Upper lobe of right lung (tissue), 1 donor: ENCODE results near the gene LEMD1. TPM values are rescaled to one million over a fixed set of nuclear protein-coding genes. Genes with fewer than 3 reads are reported as not detected.

Experiments
- ATAC-seq: fragments of 200-7000 bp; cut with Tn5 transposase; one replicate; pipeline ENCODE4 v1.9.1; 2020; ENCODE audit warnings: mild to moderate bottlenecking, moderate library complexity
- DNase-seq: peaks from one replicate; pipeline ENCODE4 v3.0.0-alpha.2; 2020
- H3K27ac ChIP-seq: fragments of 200-600 bp; one replicate; pipeline ENCODE4 v1.8.0; 2022
- H3K27me3 ChIP-seq: fragments of 200-600 bp; one replicate; pipeline ENCODE4 v1.8.0; 2022; ENCODE audit warnings: mild to moderate bottlenecking
- H3K36me3 ChIP-seq: fragments of 200-600 bp; one replicate; pipeline ENCODE4 v1.8.0; 2022
- H3K4me1 ChIP-seq: fragments of 200-600 bp; one replicate; pipeline ENCODE4 v1.8.0; 2022
- H3K4me3 ChIP-seq: fragments of 200-600 bp; one replicate; pipeline ENCODE4 v1.8.0; 2022; ENCODE audit warnings: mild to moderate bottlenecking
- H3K9me3 ChIP-seq: fragments of 200-600 bp; one replicate; pipeline ENCODE4 v1.8.0; 2022
- CTCF ChIP-seq: fragments of 200-600 bp; IDR thresholded peaks from one replicate; pipeline ENCODE4 v1.8.0; 2022; ENCODE audit warnings: antibody characterized with exemption
- intact Hi-C: fragments of 100-400 bp; cut with DNase I; formaldehyde crosslinking; loops from one replicate; pipeline ENCODE4 v1.11.0; 2022
- total RNA-seq: library from RNA; stranded (reverse); fragmentation: NEBNext Ultra II Directional; extraction: Animal tissue kit (Norgen Biotek cat#: 25700); gene quantifications from one replicate; pipeline ENCODE4 v1.2.1, GENCODE V29; 2021
- donor health status: DM: no; HTN: yes; CAD: no; lungs with severe emphysema.

The LEMD1 gene
- total RNA-seq, 1 donor from 2014 or later, result 2.1 TPM

DNA sequence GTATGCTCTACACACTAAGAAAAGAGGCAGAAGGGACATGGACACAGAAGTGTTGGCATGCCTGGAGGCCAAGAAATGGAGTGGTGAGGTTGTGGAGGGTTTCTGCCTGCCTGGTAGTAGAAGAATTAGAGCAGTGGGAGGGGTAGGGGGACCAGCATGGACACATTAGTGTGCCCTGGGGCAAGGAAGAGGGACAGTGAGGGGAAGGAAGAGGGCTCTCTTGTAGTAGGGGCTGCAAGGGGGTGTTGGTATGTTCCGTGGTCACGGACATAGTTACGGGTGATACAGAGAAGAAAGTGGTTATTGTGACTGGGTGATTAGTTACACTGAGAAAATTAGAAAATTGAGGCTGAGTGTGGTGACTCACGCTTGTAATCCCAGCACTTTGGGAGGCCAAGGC is 23.3 kb downstream of the LEMD1 start:
- no peak for TF ChIP-seq CTCF
- intact Hi-C loops, result loop anchor here (10.0 kb wide), 1 partner anchor 86 kb away; no protein-coding TSS in a partner anchor
- DNase-seq (no peak), ATAC-seq (no peak)
- Histone ChIP-seq H3K9me3 (no peaks in the 10 kb centered on the region), H3K27me3 (no peaks in the 10 kb centered on the region), H3K27ac (no peak overlapping the region), H3K4me1 (no peaks in the 10 kb centered on the region), H3K36me3 (no peaks in the 10 kb centered on the region), H3K4me3 (no peak overlapping the region)

DNA sequence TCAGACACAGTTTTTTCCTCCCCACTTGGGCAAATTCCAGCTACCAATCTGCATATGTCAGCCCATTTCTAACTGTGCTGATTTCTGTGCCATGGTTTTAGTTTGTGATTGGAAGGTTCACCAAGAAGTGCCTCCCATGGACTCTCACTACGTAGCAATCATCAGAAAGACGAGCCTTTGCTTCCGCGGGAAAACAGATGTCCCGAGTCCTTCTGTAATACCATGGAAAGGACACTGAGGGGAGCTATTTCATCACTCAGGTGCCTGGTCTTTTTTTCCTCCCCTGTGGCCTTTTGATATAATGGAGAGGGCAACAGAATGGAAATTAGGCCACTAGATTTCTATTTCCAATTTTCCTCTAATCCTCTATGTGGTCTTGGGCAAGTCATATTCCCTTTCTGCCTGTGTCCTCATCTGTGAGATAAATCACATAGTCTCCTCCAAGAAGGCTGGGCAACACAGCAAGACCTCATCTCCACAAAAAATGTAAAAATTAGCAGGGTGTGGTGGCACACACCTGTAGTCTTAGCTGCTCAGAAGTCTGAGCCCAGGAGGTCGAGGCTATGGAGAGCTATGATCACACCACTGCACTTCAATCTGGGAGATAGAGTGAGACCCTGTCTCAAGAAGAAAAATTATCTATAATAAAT is 24.8 kb downstream of the LEMD1 start:
- intact Hi-C loops, result loop anchor here (10.0 kb wide), 1 partner anchor 88 kb away; no protein-coding TSS in a partner anchor

DNA sequence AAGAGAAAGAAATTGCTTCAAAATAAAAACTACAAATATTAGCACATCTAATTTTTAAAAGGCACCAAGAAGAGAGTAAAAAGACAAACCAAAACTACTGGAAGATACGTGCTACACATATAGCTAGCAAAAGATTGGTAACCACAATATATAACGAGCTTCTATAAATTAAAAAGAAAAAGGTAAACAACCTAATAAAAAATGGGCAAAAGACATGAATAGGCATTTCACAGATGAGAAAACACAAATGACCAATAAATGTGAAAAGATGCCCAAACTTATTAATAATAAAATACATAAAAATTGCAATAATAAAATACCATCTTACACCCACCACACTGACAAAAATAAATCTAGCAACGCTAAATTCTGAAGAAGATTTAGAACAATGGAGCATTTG is 26.2 kb downstream of the LEMD1 start:
- peaks cover 11% of the 10 kb centered on the region for H3K27me3 ChIP-seq
- H3K9me3 ChIP-seq, result no peaks in the 10 kb centered on the region
- H3K4me3 ChIP-seq, result no peak overlapping the region
- H3K27ac ChIP-seq, result no peak overlapping the region
- H3K36me3 ChIP-seq, result no peaks in the 10 kb centered on the region
- DNase-seq (no peak), ATAC-seq (no peak)
- no peak for TF ChIP-seq CTCF
- no peaks in the 10 kb centered on the region for H3K4me1 ChIP-seq
- intact Hi-C loops, result loop anchor here (10.0 kb wide), 1 partner anchor 89 kb away; no protein-coding TSS in a partner anchor

More for the DNA sequence above, 24.8 kb downstream of the LEMD1 start:
- H3K9me3 ChIP-seq, result no peaks in the 10 kb centered on the region
- no peaks in the 10 kb centered on the region for H3K27me3 ChIP-seq
- no peaks in the 10 kb centered on the region for H3K4me1 ChIP-seq
- TF ChIP-seq CTCF, result peak; percentile 67
- no peak overlapping the region for H3K4me3 ChIP-seq
- no peak overlapping the region for H3K27ac ChIP-seq
- peak; percentile 88 for ATAC-seq
- no peaks in the 10 kb centered on the region for H3K36me3 ChIP-seq
- DNase-seq, result no peak

DNA sequence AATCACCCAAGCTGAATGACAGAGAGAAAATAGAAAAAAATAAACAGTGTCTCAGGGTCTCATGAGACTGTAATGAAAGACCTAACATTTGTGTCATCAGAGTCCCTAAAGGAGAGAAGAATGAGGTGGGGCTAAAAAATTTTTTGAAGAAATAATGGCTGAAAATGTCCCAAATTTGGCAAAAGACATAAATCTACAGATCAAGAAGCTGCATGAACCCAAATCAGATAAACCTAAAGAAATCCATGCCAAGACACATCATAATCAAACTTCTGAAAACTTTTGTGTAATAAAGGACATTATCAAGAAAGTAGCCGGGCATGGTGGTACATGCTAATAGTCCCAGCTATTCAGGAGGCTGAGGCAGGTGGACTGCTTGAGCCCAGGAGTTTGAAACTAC is 29.2 kb downstream of the LEMD1 start:
- DNase-seq (no peak), ATAC-seq (no peak)
- intact Hi-C loops, result loop anchor here (10.0 kb wide), 1 partner anchor 92 kb away; no protein-coding TSS in a partner anchor

GRCh38 chr1:205391386-205391785 is 30.5 kb downstream of the LEMD1 start:
- ATAC-seq, result no peak
- DNase-seq, result no peak
- Histone ChIP-seq H3K27me3 (peaks cover 13% of the 10 kb centered on the region), H3K4me1 (no peaks in the 10 kb centered on the region), H3K9me3 (no peaks in the 10 kb centered on the region), H3K27ac (no peak overlapping the region), H3K36me3 (no peaks in the 10 kb centered on the region), H3K4me3 (no peak overlapping the region)
- intact Hi-C loops, result loop anchor here (10.0 kb wide), 1 partner anchor 93 kb away; no protein-coding TSS in a partner anchor
- no peak for TF ChIP-seq CTCF

More for the DNA sequence above, 29.2 kb downstream of the LEMD1 start:
- no peaks in the 10 kb centered on the region for H3K9me3 ChIP-seq
- H3K36me3 ChIP-seq, result no peaks in the 10 kb centered on the region
- H3K27ac ChIP-seq, result no peak overlapping the region
- H3K4me1 ChIP-seq, result no peaks in the 10 kb centered on the region
- peaks cover 13% of the 10 kb centered on the region for H3K27me3 ChIP-seq
- no peak for TF ChIP-seq CTCF
- no peak overlapping the region for H3K4me3 ChIP-seq
